ENCODE measurements around the gene SPRN.
"Not testable (repeated sequence)": the region's sequence is repeated elsewhere in the genome, so short reads cannot be mapped to it uniquely, and the experiment has no call there.

The SPRN gene

GRCh38 chr10:133424601-133425000 lies at the start of gene SPRN:
Gene SPRN (minus strand): TSS chr10:133424625. CDS start chr10:133423681, 944 bp downstream.
- DNase-seq (ENCODE audit: low read depth in 2 of 2), result not testable (repeated sequence)

GRCh38 chr10:133474027-133474426 lies 49.6 kb upstream of the SPRN start:
- no peak for DNase-seq (ENCODE audit: low read depth in 2 of 2)

- DNase-seq (ENCODE audit: low read depth in 2 of 2), result no peak
Measured at GRCh38 chr10:133473270-133473669, 48.8 kb upstream of the SPRN start.

- DNase-seq (ENCODE audit: low read depth in 2 of 2), result no peak
Measured at GRCh38 chr10:133471300-133472109, 47.1 kb upstream of the SPRN start.

GRCh38 chr10:133469205-133469604 lies 44.8 kb upstream of the SPRN start:
- not testable (repeated sequence) for DNase-seq (ENCODE audit: low read depth in 2 of 2)

GRCh38 chr10:133467286-133467911 lies 43.0 kb upstream of the SPRN start:
- no peak for DNase-seq (ENCODE audit: low read depth in 2 of 2)

GRCh38 chr10:133466683-133467275 lies 42.4 kb upstream of the SPRN start:
- no peak for DNase-seq (ENCODE audit: low read depth in 2 of 2)

- no peak for DNase-seq (ENCODE audit: low read depth in 2 of 2)
Measured at GRCh38 chr10:133465950-133466474, 41.6 kb upstream of the SPRN start.

- DNase-seq (ENCODE audit: low read depth in 2 of 2), result no peak
Measured at GRCh38 chr10:133465191-133465949, 40.9 kb upstream of the SPRN start.

GRCh38 chr10:133464582-133465031 lies 40.2 kb upstream of the SPRN start:
- no peak for DNase-seq (ENCODE audit: low read depth in 2 of 2)

GRCh38 chr10:133462512-133463305 lies 38.3 kb upstream of the SPRN start:
- no peak for DNase-seq (ENCODE audit: low read depth in 2 of 2)

GRCh38 chr10:133461841-133462240 lies 37.4 kb upstream of the SPRN start:
- no peak for DNase-seq (ENCODE audit: low read depth in 2 of 2)

GRCh38 chr10:133461027-133461426 lies 36.6 kb upstream of the SPRN start:
- no peak for DNase-seq (ENCODE audit: low read depth in 2 of 2)

GRCh38 chr10:133460208-133460769 lies 35.9 kb upstream of the SPRN start:
- no peak for DNase-seq (ENCODE audit: low read depth in 2 of 2)

- no peak for DNase-seq (ENCODE audit: low read depth in 2 of 2)
Measured at GRCh38 chr10:133459454-133460207, 35.2 kb upstream of the SPRN start.

- DNase-seq (ENCODE audit: low read depth in 2 of 2), result no peak
Measured at GRCh38 chr10:133458710-133459453, 34.5 kb upstream of the SPRN start.

- DNase-seq (ENCODE audit: low read depth in 2 of 2), result no peak
Measured at GRCh38 chr10:133458021-133458709, 33.7 kb upstream of the SPRN start.

GRCh38 chr10:133457100-133457841 lies 32.8 kb upstream of the SPRN start:
- DNase-seq (ENCODE audit: low read depth in 2 of 2), result no peak

Measured in activated CD4-positive, alpha-beta T cell treated with anti-CD3 and anti-CD28 coated beads for 24 hours (primary cell).